ENCODE data around the gene ATL1.
A peak's percentile ranks its signal among the peaks of the same experiment; 100 is the strongest.

Gene ATL1

DNA sequence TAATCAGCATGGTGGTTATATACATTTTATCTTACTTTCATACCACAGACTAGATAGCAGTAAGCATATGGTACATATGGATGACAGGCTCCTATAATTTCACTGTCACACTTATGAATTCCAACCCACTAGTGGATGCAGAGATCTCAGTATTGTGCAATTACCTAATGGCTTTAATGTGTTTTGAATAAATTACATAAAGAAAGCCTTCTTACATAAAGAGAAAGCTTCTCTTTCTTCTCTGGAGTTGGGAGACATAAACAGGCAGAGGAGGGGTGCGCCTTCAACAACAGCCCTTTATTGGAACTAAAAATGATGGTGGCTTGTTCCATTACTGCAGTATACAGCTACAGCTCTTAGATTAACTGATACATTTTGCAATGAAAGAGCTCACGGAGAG lies 55.6 kb downstream of the ATL1 start:
- Histone ChIP-seq H3K36me3 (ENCODE audit: control insufficient read depth, low read length) (no peaks in the 10 kb centered on the region), H3K79me2 (ENCODE audit: control insufficient read depth, low read length) (no peaks in the 10 kb centered on the region), H3K9me3 (ENCODE audit: control insufficient read depth, insufficient read depth, low read length) (no peaks in the 10 kb centered on the region), H3K4me1 (ENCODE audit: control insufficient read depth, low read length) (no peaks in the 10 kb centered on the region), H3F3A (ENCODE audit: control insufficient read depth, insufficient read depth) (no peaks in the 10 kb centered on the region), H3K9me2 (replicated peaks; ENCODE audit: control insufficient read depth, low read length) (no peaks in the 10 kb centered on the region), H4K20me1 (ENCODE audit: control insufficient read depth, insufficient read depth, low read depth, low read length) (no peaks in the 10 kb centered on the region), H3K27me3 (ENCODE audit: control insufficient read depth, low read length) (peaks cover 20% of the 10 kb centered on the region), H3K4me3 (ENCODE audit: low read length) (no peak overlapping the region), H3K27ac (ENCODE audit: low read depth, low read length) (no peak overlapping the region), H3K4me2 (ENCODE audit: low read length) (no peak overlapping the region)
- no peak for TF ChIP-seq EZH2phosphoT487 (IDR thresholded peaks at IDR 0.05; ENCODE audit: borderline replicate concordance, low read length)
- TF ChIP-seq, protein P1, sequence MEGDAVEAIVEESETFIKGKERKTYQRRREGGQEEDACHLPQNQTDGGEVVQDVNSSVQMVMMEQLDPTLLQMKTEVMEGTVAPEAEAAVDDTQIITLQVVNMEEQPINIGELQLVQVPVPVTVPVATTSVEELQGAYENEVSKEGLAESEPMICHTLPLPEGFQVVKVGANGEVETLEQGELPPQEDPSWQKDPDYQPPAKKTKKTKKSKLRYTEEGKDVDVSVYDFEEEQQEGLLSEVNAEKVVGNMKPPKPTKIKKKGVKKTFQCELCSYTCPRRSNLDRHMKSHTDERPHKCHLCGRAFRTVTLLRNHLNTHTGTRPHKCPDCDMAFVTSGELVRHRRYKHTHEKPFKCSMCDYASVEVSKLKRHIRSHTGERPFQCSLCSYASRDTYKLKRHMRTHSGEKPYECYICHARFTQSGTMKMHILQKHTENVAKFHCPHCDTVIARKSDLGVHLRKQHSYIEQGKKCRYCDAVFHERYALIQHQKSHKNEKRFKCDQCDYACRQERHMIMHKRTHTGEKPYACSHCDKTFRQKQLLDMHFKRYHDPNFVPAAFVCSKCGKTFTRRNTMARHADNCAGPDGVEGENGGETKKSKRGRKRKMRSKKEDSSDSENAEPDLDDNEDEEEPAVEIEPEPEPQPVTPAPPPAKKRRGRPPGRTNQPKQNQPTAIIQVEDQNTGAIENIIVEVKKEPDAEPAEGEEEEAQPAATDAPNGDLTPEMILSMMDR (IDR thresholded peaks at IDR 0.05; ENCODE audit: low read depth, low read length, poor library complexity, severe bottlenecking) = no peak

GRCh38 chr14:50616275-50616674 lies 56.3 kb downstream of the ATL1 start:
- H4K20me1 ChIP-seq (ENCODE audit: control insufficient read depth, insufficient read depth, low read depth, low read length) = no peaks in the 10 kb centered on the region
- H3K4me3 ChIP-seq (ENCODE audit: low read length) = no peak overlapping the region
- no peaks in the 10 kb centered on the region for H3K36me3 ChIP-seq (ENCODE audit: control insufficient read depth, low read length)
- H3K9me3 ChIP-seq (ENCODE audit: control insufficient read depth, insufficient read depth, low read length) = no peaks in the 10 kb centered on the region
- no peaks in the 10 kb centered on the region for H3K79me2 ChIP-seq (ENCODE audit: control insufficient read depth, low read length)
- H3F3A ChIP-seq (ENCODE audit: control insufficient read depth, insufficient read depth) = no peaks in the 10 kb centered on the region
- peaks cover 15% of the 10 kb centered on the region for H3K27me3 ChIP-seq (ENCODE audit: control insufficient read depth, low read length)
- no peaks in the 10 kb centered on the region for H3K9me2 ChIP-seq (replicated peaks; ENCODE audit: control insufficient read depth, low read length)
- H3K4me2 ChIP-seq (ENCODE audit: low read length) = no peak overlapping the region
- TF ChIP-seq, protein P1 (IDR thresholded peaks at IDR 0.05; ENCODE audit: low read depth, low read length, poor library complexity, severe bottlenecking) = no peak
- no peak for TF ChIP-seq EZH2phosphoT487 (IDR thresholded peaks at IDR 0.05; ENCODE audit: borderline replicate concordance, low read length)
- H3K27ac ChIP-seq (ENCODE audit: low read depth, low read length) = no peak overlapping the region
- H3K4me1 ChIP-seq (ENCODE audit: control insufficient read depth, low read length) = no peaks in the 10 kb centered on the region

DNA sequence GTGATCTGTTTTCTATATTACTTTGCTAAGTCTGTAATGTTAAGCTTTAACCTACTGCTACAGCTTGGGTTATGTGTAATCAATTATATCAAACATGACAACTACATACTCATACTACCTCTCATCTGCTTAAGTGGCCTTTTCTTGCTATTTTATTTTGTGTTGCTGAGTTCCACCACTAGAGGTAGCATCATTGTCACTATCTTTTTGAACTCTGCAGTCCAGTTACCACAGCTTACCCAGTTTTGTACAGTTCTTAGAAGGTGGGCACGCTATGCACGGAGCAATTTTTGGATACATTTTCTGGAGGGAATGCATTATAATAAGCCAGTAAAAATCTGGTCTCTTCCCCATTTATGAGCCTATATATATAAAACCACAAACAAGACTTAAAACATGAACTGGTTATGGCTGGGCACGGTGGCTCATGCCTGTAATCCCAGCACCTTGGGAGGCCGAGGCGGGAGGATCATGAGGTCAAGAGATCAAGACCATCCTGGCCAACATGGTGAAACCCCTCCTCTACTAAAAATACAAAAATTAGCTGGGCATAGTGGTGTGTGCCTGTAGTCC lies 59.7 kb downstream of the ATL1 start:
- Histone ChIP-seq H3K4me3 (ENCODE audit: low read length) (no peak overlapping the region), H3K9me3 (ENCODE audit: control insufficient read depth, insufficient read depth, low read length) (no peaks in the 10 kb centered on the region), H3K36me3 (ENCODE audit: control insufficient read depth, low read length) (no peaks in the 10 kb centered on the region), H3K27me3 (ENCODE audit: control insufficient read depth, low read length) (0 out of 2 replicates have a peak, but pooled peaks cover 3% of the 10 kb centered on the region), H3K27ac (ENCODE audit: low read depth, low read length) (no peak overlapping the region), H3F3A (ENCODE audit: control insufficient read depth, insufficient read depth) (no peaks in the 10 kb centered on the region), H3K79me2 (ENCODE audit: control insufficient read depth, low read length) (no peaks in the 10 kb centered on the region), H4K20me1 (ENCODE audit: control insufficient read depth, insufficient read depth, low read depth, low read length) (no peaks in the 10 kb centered on the region), H3K9me2 (replicated peaks; ENCODE audit: control insufficient read depth, low read length) (no peaks in the 10 kb centered on the region), H3K4me1 (ENCODE audit: control insufficient read depth, low read length) (no peaks in the 10 kb centered on the region), H3K4me2 (ENCODE audit: low read length) (no peak overlapping the region)
- TF ChIP-seq EZH2phosphoT487 (IDR thresholded peaks at IDR 0.05; ENCODE audit: borderline replicate concordance, low read length) = no peak
- TF ChIP-seq, protein P1 (IDR thresholded peaks at IDR 0.05; ENCODE audit: low read depth, low read length, poor library complexity, severe bottlenecking) = peak; percentile 70
